Testis (tissue), 3 donors: ENCODE data around the gene AP2B1. TPM values are rescaled to one million over a fixed set of nuclear protein-coding genes. Genes with fewer than 3 reads are reported as not detected.
"Not testable (repeated sequence)": the region's sequence is repeated elsewhere in the genome, so short reads cannot be mapped to it uniquely, and the experiment has no call there.

Source experiments
- DNase-seq: peaks from one replicate; pipeline ENCODE4 v3.0.0-alpha.2; 2019
- H3K27ac ChIP-seq, 2 donors: fragments of 200-600 bp; sonication (generic); one replicate each; pipeline ENCODE4 v1.5.1; 2019
- H3K27me3 ChIP-seq: fragments of 200-600 bp; sonication (generic); one replicate; pipeline ENCODE4 v1.5.1; 2019
- H3K36me3 ChIP-seq: fragments of 200-600 bp; sonication (generic); one replicate; pipeline ENCODE4 v1.5.1; 2017; ENCODE audit warnings: low read depth; ENCODE audit errors: missing control alignments
- H3K4me1 ChIP-seq: fragments of 200-600 bp; sonication (generic); one replicate; pipeline ENCODE4 v1.5.1; 2019
- H3K4me3 ChIP-seq, 2 donors: fragments of 200-600 bp; sonication (generic); one replicate each; pipeline ENCODE4 v1.5.1; 2017 to 2019
- H3K9me3 ChIP-seq: fragments of 200-600 bp; sonication (generic); one replicate; pipeline ENCODE4 v1.5.1; 2017
- CTCF ChIP-seq, 3 experiments: fragments of 450-650 bp in 2 of 3; fragments of 200-600 bp in 1 of 3; sonication (generic) in 1 of 3; IDR thresholded peaks; one replicate each; pipeline ENCODE4 v1.5.1; 2016 to 2019; ENCODE audit warnings: antibody characterized with exemption in 3 of 3, mild to moderate bottlenecking in 2 of 3, moderate library complexity in 1 of 3
- POLR2A ChIP-seq: fragments of 450-650 bp; IDR thresholded peaks from one replicate; pipeline ENCODE4 v1.6.1; 2017; ENCODE audit warnings: antibody characterized with exemption, mild to moderate bottlenecking, moderate library complexity
- WGBS, 2 donors: methylation state at CpG; one replicate each; pipeline ENCODE4 v1.1.5; 2018; 5-methylcytosine and 5-hydroxymethylcytosine counted together
- intact Hi-C: fragments of 100-400 bp; cut with DNase I; formaldehyde crosslinking; loops from one replicate; pipeline ENCODE4 v1.15.1; 2023; ENCODE audit warnings: low total_unique reads
- polyA plus RNA-seq: library from polyadenylated mRNA; stranded (reverse); fragments of 350-450 nt; fragmentation: Illumina TruSeq; extraction: RNeasy Lipid Tissue Mini Kit (QIAGEN cat#74804); gene quantifications from one replicate; pipeline ENCODE4 v1.2.3, GENCODE V29; 2014; ENCODE audit warnings: low read depth, low replicate concordance; ENCODE audit not compliant: insufficient read depth
- total RNA-seq, 2 donors: library from RNA; depleted of rRNA; stranded (reverse); fragments of >200 nt; gene quantifications; one replicate each; pipeline ENCODE4 v1.2.3, GENCODE V29; 2016

Gene AP2B1
- total and polyA plus RNA-seq, 3 donors from 2014 or later, result 132 to 310 (median 147) TPM

- Histone ChIP-seq H3K4me3 (no peak overlapping the region), H3K27me3 (no peaks in the 10 kb centered on the region), H3K9me3 (no peaks in the 10 kb centered on the region), H3K4me1 (no peaks in the 10 kb centered on the region), H3K27ac (no peak overlapping the region), H3K36me3 (no peaks in the 10 kb centered on the region)
- 77 to 82% methylated on average over 5 of the region's 5 CpGs for WGBS, 2 donors
- intact Hi-C loops, result no loop called here
- TF ChIP-seq CTCF (IDR thresholded peaks at IDR 0.05) (no peak), POLR2A (no peak)
- no peak for DNase-seq
Observed at GRCh38 chr17:35701491-35701890, 114.4 kb downstream of the AP2B1 start.

- WGBS, 2 donors, result 86 to 96% methylated on average over 2 of the region's 2 CpGs
- intact Hi-C loops, DNase-seq, H3K27me3 ChIP-seq, H3K27ac ChIP-seq, H3K4me3 ChIP-seq, H3K9me3 ChIP-seq, H3K36me3 ChIP-seq, H3K4me1 ChIP-seq: not testable (repeated sequence)
Observed at GRCh38 chr17:35703308-35703707, 116.2 kb downstream of the AP2B1 start.

DNA sequence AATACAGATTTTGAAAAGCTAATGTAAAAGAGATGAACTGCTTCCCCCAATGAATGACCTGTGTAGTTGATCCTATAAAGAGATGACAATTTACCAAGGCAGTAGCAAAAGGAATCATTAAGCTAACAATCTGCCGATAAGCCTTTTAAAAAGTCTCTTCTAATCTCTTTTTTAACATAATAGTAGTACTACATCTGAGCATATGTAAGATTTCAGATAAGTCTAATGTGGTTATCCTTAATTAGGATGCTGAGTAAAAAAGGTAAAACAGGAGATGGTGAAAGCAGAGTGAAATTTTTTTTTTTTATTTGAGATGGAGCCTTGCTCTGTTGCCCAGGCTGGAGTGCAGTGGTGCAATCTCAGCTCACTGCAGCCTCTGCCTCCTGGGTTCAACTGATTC lies 118.1 kb downstream of the AP2B1 start:
- Histone ChIP-seq H3K4me1 (no peaks in the 10 kb centered on the region), H3K27ac (no peak overlapping the region), H3K9me3 (no peaks in the 10 kb centered on the region), H3K36me3 (no peaks in the 10 kb centered on the region), H3K27me3 (no peaks in the 10 kb centered on the region), H3K4me3 (no peak overlapping the region)
- intact Hi-C loops, result no loop called here
- WGBS, 2 donors, result 93 to 98% methylated on average over 1 of the region's 1 CpG
- no peak for DNase-seq
- no peak for TF ChIP-seq POLR2A
- TF ChIP-seq CTCF (IDR thresholded peaks at IDR 0.05), result no peak

DNA sequence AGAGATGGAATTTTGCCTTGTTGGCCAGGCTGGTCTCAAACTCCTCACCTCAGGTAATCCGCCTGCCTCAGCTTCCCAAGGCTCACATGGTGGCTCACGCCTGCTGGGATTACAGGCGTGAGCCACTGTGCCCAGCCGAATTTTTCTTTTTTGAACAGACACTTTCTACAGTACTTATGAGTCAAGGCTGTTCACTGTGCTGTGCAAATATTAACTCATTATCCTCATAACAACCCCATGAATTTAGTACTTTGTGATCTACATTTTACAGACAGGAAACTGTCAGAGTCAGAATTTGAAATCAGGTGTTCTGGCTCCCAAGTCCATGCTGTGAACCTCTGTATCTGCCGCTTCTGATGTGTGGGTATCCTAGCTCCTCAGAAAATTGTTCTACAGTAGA lies 118.6 kb downstream of the AP2B1 start:
- TF ChIP-seq CTCF (IDR thresholded peaks at IDR 0.05) (no peak), POLR2A (no peak)
- intact Hi-C loops, result no loop called here
- no peak overlapping the region for H3K4me3 ChIP-seq
- no peaks in the 10 kb centered on the region for H3K27me3 ChIP-seq
- no peaks in the 10 kb centered on the region for H3K36me3 ChIP-seq
- H3K4me1 ChIP-seq, result no peaks in the 10 kb centered on the region
- whole genome bisulfite sequencing, 2 donors, result 65 to 79% methylated on average over 5 of the region's 5 CpGs
- H3K27ac ChIP-seq, result no peak overlapping the region
- H3K9me3 ChIP-seq, result no peaks in the 10 kb centered on the region
- DNase-seq, result no peak

DNA sequence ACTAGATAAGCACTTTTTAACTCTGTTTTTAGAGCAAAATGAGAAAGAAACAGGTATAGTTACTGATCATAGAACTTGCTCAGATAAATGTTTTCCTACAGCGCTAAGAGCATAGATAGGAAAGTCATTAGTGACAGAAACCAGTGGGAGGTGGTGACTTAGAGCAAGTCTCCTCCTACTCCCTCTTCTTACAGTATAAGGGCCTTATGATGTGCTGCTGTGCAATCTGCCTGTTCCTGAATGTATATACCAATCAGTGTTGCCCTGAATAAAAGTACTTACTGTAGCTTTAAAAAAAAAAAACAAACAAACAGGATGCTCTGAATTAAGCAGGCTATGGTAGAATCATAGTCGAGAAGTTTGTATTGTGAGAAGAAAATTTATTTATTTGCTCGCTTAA lies 121.0 kb downstream of the AP2B1 start:
- Histone ChIP-seq H3K4me3 (no peak overlapping the region), H3K27me3 (no peaks in the 10 kb centered on the region), H3K27ac (no peak overlapping the region), H3K36me3 (no peaks in the 10 kb centered on the region), H3K4me1 (peaks cover 3% of the 10 kb centered on the region), H3K9me3 (no peaks in the 10 kb centered on the region)
- no peak for DNase-seq
- 78 to 80% methylated on average over 3 of the region's 3 CpGs for WGBS, 2 donors
- TF ChIP-seq POLR2A, result no peak
- intact Hi-C loops, result no loop called here

- DNase-seq, result no peak
- H3K4me3 ChIP-seq, result no peak overlapping the region
- TF ChIP-seq POLR2A (no peak), CTCF (IDR thresholded peaks at IDR 0.05) (no peak)
- no peaks in the 10 kb centered on the region for H3K9me3 ChIP-seq
- H3K27ac ChIP-seq, result no peak overlapping the region
- WGBS, 2 donors, result 67 to 78% methylated on average over 3 of the region's 3 CpGs
- no peaks in the 10 kb centered on the region for H3K27me3 ChIP-seq
- intact Hi-C loops, result no loop called here
- H3K36me3 ChIP-seq, result no peaks in the 10 kb centered on the region
- peaks cover 7% of the 10 kb centered on the region for H3K4me1 ChIP-seq
Observed at GRCh38 chr17:35708951-35709350, 121.8 kb downstream of the AP2B1 start.
